Natural killer cell (primary cell): ENCODE results near the gene KCNG3. TPM values are rescaled to one million over a fixed set of nuclear protein-coding genes. Genes with fewer than 3 reads are reported as not detected.

Experiments
- ATAC-seq, 3 donors: fragments of 150-1000 bp in 2 of 3; fragments of 200-7000 bp in 1 of 3; cut with Tn5 transposase; 1 replicate in 1 of 3; 2 replicates in 2 of 3; pipeline ENCODE4 v1.10.0; 2021; ENCODE audit warnings: mild to moderate bottlenecking in 2 of 3, moderate library complexity in 2 of 3
- DNase-seq, 2 donors: peaks; one replicate each; pipeline versions ENCODE4 v3.0.0 to v3.0.0-alpha.2; 2013 to 2021; ENCODE audit warnings: mixed read lengths in 1 of 2
- H3K27ac ChIP-seq: one replicate; pipeline ENCODE4 v1.5.1; 2013; ENCODE audit warnings: mild to moderate bottlenecking, low read length
- H3K27me3 ChIP-seq: one replicate; pipeline ENCODE4 v1.6.1; 2013; ENCODE audit warnings: low read length; ENCODE audit not compliant: control insufficient read depth, insufficient read depth
- H3K36me3 ChIP-seq: one replicate; pipeline ENCODE4 v1.6.1; 2013; ENCODE audit warnings: low read length; ENCODE audit not compliant: control insufficient read depth, insufficient read depth
- H3K4me1 ChIP-seq: one replicate; pipeline ENCODE4 v1.6.1; 2013; ENCODE audit warnings: low read length; ENCODE audit not compliant: control insufficient read depth, insufficient read depth
- H3K4me3 ChIP-seq: one replicate; pipeline ENCODE4 v1.5.1; 2013; ENCODE audit warnings: low read length
- H3K9me3 ChIP-seq: one replicate; pipeline ENCODE4 v1.6.1; 2013; ENCODE audit warnings: low read length; ENCODE audit not compliant: control insufficient read depth, insufficient read depth
- H3K27ac Mint-ChIP-seq, 2 donors: one replicate each; pipeline ENCODE4 v1.8.0; 2022; ENCODE audit warnings: mild to moderate bottlenecking in 2 of 2, mixed read lengths in 2 of 2, moderate library complexity in 1 of 2
- H3K27me3 Mint-ChIP-seq, 2 donors: one replicate each; pipeline ENCODE4 v1.8.0; 2022; ENCODE audit warnings: low read depth in 2 of 2, mixed read lengths in 2 of 2
- H3K36me3 Mint-ChIP-seq: one replicate; pipeline ENCODE4 v1.8.0; 2022; ENCODE audit warnings: mixed read lengths
- H3K4me1 Mint-ChIP-seq, 2 donors: one replicate each; pipeline ENCODE4 v1.8.0; 2022; ENCODE audit warnings: mixed read lengths in 2 of 2
- H3K4me3 Mint-ChIP-seq: one replicate; pipeline ENCODE4 v1.8.0; 2022; ENCODE audit warnings: mild to moderate bottlenecking, moderate library complexity, mixed read lengths
- H3K9me3 Mint-ChIP-seq, 2 donors: one replicate each; pipeline ENCODE4 v1.8.0; 2022; ENCODE audit warnings: mixed read lengths in 2 of 2
- CTCF ChIP-seq: fragments of 200-600 bp; IDR thresholded peaks from one replicate; pipeline ENCODE4 v1.8.0; 2022; ENCODE audit warnings: antibody characterized with exemption
- WGBS: methylation state at CpG from one replicate; pipeline ENCODE4 v1.1.7; 2013; ENCODE audit warnings: missing lambda C conversion rate; ENCODE audit not compliant: insufficient coverage; 5-methylcytosine and 5-hydroxymethylcytosine counted together
- intact Hi-C: fragments of 100-400 bp; cut with micrococcal nuclease; formaldehyde crosslinking; loops from one replicate; pipeline ENCODE4 v1.14.2; 2022
- total RNA-seq, 4 donors: library from RNA; stranded (reverse); fragments of 120-200 nt in 1 of 4; gene quantifications; one replicate each; pipeline versions ENCODE4 v1.2.3 to v1.2.4, GENCODE V29; 2013 to 2022

Gene KCNG3
- total RNA-seq, 3 donors from 2014 or later (not counting 1 experiment from before 2014, with no cell fraction given): not detected

GRCh38 chr2:42446503-42447271 lies 47.1 kb downstream of the KCNG3 start:
- intact Hi-C loops: no loop called here
- H3K4me3 ChIP-seq: no peak overlapping the region
- H3K36me3 Mint-ChIP-seq: no peaks in the 10 kb centered on the region
- no peaks in the 10 kb centered on the region for H3K4me1 ChIP-seq
- H3K27ac Mint-ChIP-seq: no peak overlapping the region
- no peak overlapping the region for H3K4me3 Mint-ChIP-seq
- peaks cover 8 to 33% of the 10 kb centered on the region in 2 donors for H3K27me3 Mint-ChIP-seq
- peaks cover 3% of the 10 kb centered on the region for H3K27me3 ChIP-seq
- no peaks in the 10 kb centered on the region for H3K4me1 Mint-ChIP-seq
- no peaks in the 10 kb centered on the region for H3K9me3 ChIP-seq
- H3K27ac ChIP-seq: no peak overlapping the region
- ATAC-seq: no peak
- no peak for DNase-seq
- H3K36me3 ChIP-seq: no peaks in the 10 kb centered on the region
- TF ChIP-seq CTCF: no peak
- H3K9me3 Mint-ChIP-seq: no peaks in the 10 kb centered on the region

GRCh38 chr2:42443718-42444399 lies 49.9 kb downstream of the KCNG3 start:
- Mint-ChIP-seq H3K9me3 (no peaks in the 10 kb centered on the region), H3K27ac (no peak overlapping the region), H3K36me3 (no peaks in the 10 kb centered on the region), H3K4me1 (no peaks in the 10 kb centered on the region), H3K27me3 (peaks cover 8 to 40% of the 10 kb centered on the region in 2 donors), H3K4me3 (no peak overlapping the region)
- Histone ChIP-seq H3K27me3 (peaks cover 3% of the 10 kb centered on the region), H3K9me3 (no peaks in the 10 kb centered on the region), H3K27ac (no peak overlapping the region), H3K36me3 (no peaks in the 10 kb centered on the region), H3K4me3 (no peak overlapping the region), H3K4me1 (no peaks in the 10 kb centered on the region)
- TF ChIP-seq CTCF: no peak
- intact Hi-C loops: no loop called here
- DNase-seq (no peak), ATAC-seq (no peak)
- 83% methylated on average over 5 of the region's 5 CpGs for WGBS

- H3K27me3 Mint-ChIP-seq: peaks cover 8 to 47% of the 10 kb centered on the region in 2 donors
- H3K36me3 ChIP-seq: no peaks in the 10 kb centered on the region
- H3K9me3 Mint-ChIP-seq: no peaks in the 10 kb centered on the region
- TF ChIP-seq CTCF: no peak
- intact Hi-C loops: no loop called here
- DNase-seq (no peak), ATAC-seq (no peak)
- no peak overlapping the region for H3K4me3 ChIP-seq
- peaks cover 3% of the 10 kb centered on the region for H3K27me3 ChIP-seq
- H3K9me3 ChIP-seq: no peaks in the 10 kb centered on the region
- WGBS: no CpG with 5 or more reads among the region's 2 CpGs
- H3K27ac ChIP-seq: no peak overlapping the region
- H3K4me3 Mint-ChIP-seq: no peak overlapping the region
- no peaks in the 10 kb centered on the region for H3K4me1 ChIP-seq
- no peaks in the 10 kb centered on the region for H3K36me3 Mint-ChIP-seq
- no peaks in the 10 kb centered on the region for H3K4me1 Mint-ChIP-seq
- no peak overlapping the region for H3K27ac Mint-ChIP-seq
These were observed 51.0 kb downstream of the KCNG3 start for GRCh38 chr2:42442774-42443173.
